Stimulated activated CD8-positive, alpha-beta memory T cell treated with anti-CD3 and anti-CD28 coated beads, Interleukin-7, amount 100 ng/mL, for 24 hours (primary cell): ENCODE results near the gene IQCN.
"Not testable (repeated sequence)": the region's sequence is repeated elsewhere in the genome, so short reads cannot be mapped to it uniquely, and the experiment has no call there.

Experiments used
- DNase-seq: peaks from one replicate; pipeline ENCODE4 v3.0.0-alpha.2; 2020; ENCODE audit warnings: low read depth

The IQCN gene

DNA sequence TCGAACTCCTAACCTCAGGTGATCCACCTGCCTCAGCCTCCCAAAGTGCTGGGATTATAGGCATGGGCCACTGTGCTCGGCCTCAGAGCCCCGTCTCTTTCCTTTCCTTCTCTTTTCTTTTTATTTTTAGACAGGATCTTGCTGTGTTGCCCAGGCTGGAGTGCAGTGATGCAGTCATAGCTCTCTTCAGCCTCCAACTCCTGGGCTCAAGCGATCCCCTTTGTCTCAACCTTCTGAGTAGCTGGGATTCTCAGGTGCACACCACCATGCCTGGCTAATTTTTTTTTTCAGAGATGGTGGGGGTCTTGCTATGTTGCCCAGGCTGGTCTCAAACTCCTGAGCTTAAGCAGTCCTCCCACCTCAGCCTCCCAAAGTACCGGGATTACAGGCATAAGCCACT is 64.3 kb downstream of the IQCN start:
- not testable (repeated sequence) for DNase-seq

GRCh38 chr19:18208098-18208951 is 65.9 kb downstream of the IQCN start:
- peak; percentile 27 for DNase-seq
